GM23338 (cell line): Measurements from ENCODE around the gene KIF1A. TPM values are rescaled to one million over a fixed set of nuclear protein-coding genes. Genes with fewer than 3 reads are reported as not detected.

Experiments used
- ATAC-seq: fragments of 200-7000 bp; cut with Tn5 transposase; 3 replicates; pipeline ENCODE4 v1.9.1; 2020
- DNase-seq: peaks from one replicate; pipeline ENCODE4 v3.0.0-alpha.2; 2015; ENCODE audit warnings: low spot score
- H2AFZ ChIP-seq: fragments of 200-600 bp; sonication (generic); 2 replicates; pipeline ENCODE4 v1.8.0; 2016; ENCODE audit warnings: antibody characterized with exemption, mild to moderate bottlenecking, moderate library complexity
- H3F3A ChIP-seq: fragments of 200-600 bp; sonication (generic); replicated peaks from 2 replicates; pipeline ENCODE4 v1.8.0; 2017; ENCODE audit warnings: antibody characterized with exemption, mixed run types, low read depth
- H3K27ac ChIP-seq: fragments of 200-600 bp; sonication (generic); 2 replicates; pipeline ENCODE4 v1.6.1; 2016; ENCODE audit warnings: low read depth
- H3K27me3 ChIP-seq: fragments of 200-600 bp; sonication (generic); 2 replicates; pipeline ENCODE4 v1.8.0; 2016; ENCODE audit warnings: mild to moderate bottlenecking, mixed run types, moderate library complexity; ENCODE audit not compliant: insufficient read depth
- H3K36me3 ChIP-seq: fragments of 200-600 bp; sonication (generic); 2 replicates; pipeline ENCODE4 v1.8.0; 2016; ENCODE audit warnings: mild to moderate bottlenecking; ENCODE audit not compliant: insufficient read depth
- H3K4me1 ChIP-seq: fragments of 200-600 bp; sonication (generic); 2 replicates; pipeline ENCODE4 v1.8.0; 2016; ENCODE audit warnings: mild to moderate bottlenecking, moderate library complexity; ENCODE audit not compliant: insufficient read depth
- H3K4me2 ChIP-seq: fragments of 200-600 bp; sonication (generic); 2 replicates; pipeline ENCODE4 v1.7.1; 2017; ENCODE audit warnings: mixed run types
- H3K4me3 ChIP-seq: fragments of 200-600 bp; sonication (generic); 2 replicates; pipeline ENCODE4 v1.6.1; 2016; ENCODE audit warnings: mixed run types
- H3K79me2 ChIP-seq: fragments of 200-600 bp; sonication (generic); replicated peaks from 2 replicates; pipeline ENCODE4 v1.8.0; 2017; ENCODE audit warnings: mild to moderate bottlenecking; ENCODE audit not compliant: insufficient read depth
- H3K9me2 ChIP-seq: fragments of 200-600 bp; sonication (generic); 2 replicates; pipeline ENCODE4 v1.8.0; 2017; ENCODE audit not compliant: insufficient read depth
- H4K20me1 ChIP-seq: fragments of 200-600 bp; sonication (generic); replicated peaks from 2 replicates; pipeline ENCODE4 v1.8.0; 2017; ENCODE audit warnings: mild to moderate bottlenecking; ENCODE audit not compliant: insufficient read depth
- H3K27ac Mint-ChIP-seq: 2 replicates; pipeline ENCODE4 v1.8.0; 2020; ENCODE audit warnings: inconsistent platforms, mild to moderate bottlenecking, moderate library complexity, mixed read lengths
- H3K27me3 Mint-ChIP-seq: 3 replicates; pipeline ENCODE4 v1.8.0; 2022; ENCODE audit warnings: low read depth, mild to moderate bottlenecking, moderate library complexity, mixed read lengths, inconsistent platforms; ENCODE audit not compliant: insufficient read depth, poor library complexity
- H3K36me3 Mint-ChIP-seq: 3 replicates; pipeline ENCODE4 v1.8.0; 2021; ENCODE audit warnings: low read depth, mild to moderate bottlenecking, inconsistent platforms, moderate library complexity, mixed read lengths
- H3K4me1 Mint-ChIP-seq: 3 replicates; pipeline ENCODE4 v1.8.0; 2020; ENCODE audit warnings: mild to moderate bottlenecking, inconsistent platforms, mixed read lengths
- H3K4me3 Mint-ChIP-seq: 3 replicates; pipeline ENCODE4 v1.8.0; 2021; ENCODE audit warnings: moderate library complexity, mild to moderate bottlenecking, inconsistent platforms, mixed read lengths
- H3K9me3 Mint-ChIP-seq: 3 replicates; pipeline ENCODE4 v1.8.0; 2020; ENCODE audit warnings: moderate library complexity, mild to moderate bottlenecking, inconsistent platforms, mixed read lengths
- STAT1 ChIP-seq: IDR thresholded peaks from one replicate; pipeline ENCODE4 v1.6.1; 2016; ENCODE audit warnings: antibody characterized with exemption; ENCODE audit not compliant: unreplicated experiment
- polyA plus RNA-seq: library from polyadenylated mRNA; unstranded; fragments of >200 nt; fragmentation: Nextera tagmentation; extraction: Ambion mirVana; gene quantifications from 2 replicates; pipeline ENCODE4 v1.2.1, GENCODE V29; 2016
- total RNA-seq: library from RNA; depleted of rRNA; stranded (reverse); fragments of >200 nt; shearing (Covaris generic); gene quantifications from 2 replicates; pipeline ENCODE4 v1.2.3, GENCODE V29; 2014
- TF ChIP-seq, protein P1 (sequence below): fragments of 250-450 bp; sonication (Bioruptor Pico); IDR thresholded peaks from 2 replicates; pipeline ENCODE4 v1.5.0; 2020; ENCODE audit warnings: mild to moderate bottlenecking, moderate library complexity

Gene KIF1A
- total and polyA plus RNA-seq, 2 experiments from 2014 or later = 169 to 214 TPM

GRCh38 chr2:240868286-240869108 is 48.5 kb upstream of the KIF1A start, which contains the start of gene AGXT:
TSS of gene AGXT (plus strand) at chr2:240868824. CDS start at chr2:240868866, 42 bp downstream.
- no peaks in the 10 kb centered on the region; the same call in 1 of the 2 replicates for H4K20me1 ChIP-seq
- H3K9me3 Mint-ChIP-seq = no peaks in the 10 kb centered on the region
- H3K4me1 ChIP-seq = no peaks in the 10 kb centered on the region
- TF ChIP-seq STAT1 = no peak
- TF ChIP-seq, protein P1, sequence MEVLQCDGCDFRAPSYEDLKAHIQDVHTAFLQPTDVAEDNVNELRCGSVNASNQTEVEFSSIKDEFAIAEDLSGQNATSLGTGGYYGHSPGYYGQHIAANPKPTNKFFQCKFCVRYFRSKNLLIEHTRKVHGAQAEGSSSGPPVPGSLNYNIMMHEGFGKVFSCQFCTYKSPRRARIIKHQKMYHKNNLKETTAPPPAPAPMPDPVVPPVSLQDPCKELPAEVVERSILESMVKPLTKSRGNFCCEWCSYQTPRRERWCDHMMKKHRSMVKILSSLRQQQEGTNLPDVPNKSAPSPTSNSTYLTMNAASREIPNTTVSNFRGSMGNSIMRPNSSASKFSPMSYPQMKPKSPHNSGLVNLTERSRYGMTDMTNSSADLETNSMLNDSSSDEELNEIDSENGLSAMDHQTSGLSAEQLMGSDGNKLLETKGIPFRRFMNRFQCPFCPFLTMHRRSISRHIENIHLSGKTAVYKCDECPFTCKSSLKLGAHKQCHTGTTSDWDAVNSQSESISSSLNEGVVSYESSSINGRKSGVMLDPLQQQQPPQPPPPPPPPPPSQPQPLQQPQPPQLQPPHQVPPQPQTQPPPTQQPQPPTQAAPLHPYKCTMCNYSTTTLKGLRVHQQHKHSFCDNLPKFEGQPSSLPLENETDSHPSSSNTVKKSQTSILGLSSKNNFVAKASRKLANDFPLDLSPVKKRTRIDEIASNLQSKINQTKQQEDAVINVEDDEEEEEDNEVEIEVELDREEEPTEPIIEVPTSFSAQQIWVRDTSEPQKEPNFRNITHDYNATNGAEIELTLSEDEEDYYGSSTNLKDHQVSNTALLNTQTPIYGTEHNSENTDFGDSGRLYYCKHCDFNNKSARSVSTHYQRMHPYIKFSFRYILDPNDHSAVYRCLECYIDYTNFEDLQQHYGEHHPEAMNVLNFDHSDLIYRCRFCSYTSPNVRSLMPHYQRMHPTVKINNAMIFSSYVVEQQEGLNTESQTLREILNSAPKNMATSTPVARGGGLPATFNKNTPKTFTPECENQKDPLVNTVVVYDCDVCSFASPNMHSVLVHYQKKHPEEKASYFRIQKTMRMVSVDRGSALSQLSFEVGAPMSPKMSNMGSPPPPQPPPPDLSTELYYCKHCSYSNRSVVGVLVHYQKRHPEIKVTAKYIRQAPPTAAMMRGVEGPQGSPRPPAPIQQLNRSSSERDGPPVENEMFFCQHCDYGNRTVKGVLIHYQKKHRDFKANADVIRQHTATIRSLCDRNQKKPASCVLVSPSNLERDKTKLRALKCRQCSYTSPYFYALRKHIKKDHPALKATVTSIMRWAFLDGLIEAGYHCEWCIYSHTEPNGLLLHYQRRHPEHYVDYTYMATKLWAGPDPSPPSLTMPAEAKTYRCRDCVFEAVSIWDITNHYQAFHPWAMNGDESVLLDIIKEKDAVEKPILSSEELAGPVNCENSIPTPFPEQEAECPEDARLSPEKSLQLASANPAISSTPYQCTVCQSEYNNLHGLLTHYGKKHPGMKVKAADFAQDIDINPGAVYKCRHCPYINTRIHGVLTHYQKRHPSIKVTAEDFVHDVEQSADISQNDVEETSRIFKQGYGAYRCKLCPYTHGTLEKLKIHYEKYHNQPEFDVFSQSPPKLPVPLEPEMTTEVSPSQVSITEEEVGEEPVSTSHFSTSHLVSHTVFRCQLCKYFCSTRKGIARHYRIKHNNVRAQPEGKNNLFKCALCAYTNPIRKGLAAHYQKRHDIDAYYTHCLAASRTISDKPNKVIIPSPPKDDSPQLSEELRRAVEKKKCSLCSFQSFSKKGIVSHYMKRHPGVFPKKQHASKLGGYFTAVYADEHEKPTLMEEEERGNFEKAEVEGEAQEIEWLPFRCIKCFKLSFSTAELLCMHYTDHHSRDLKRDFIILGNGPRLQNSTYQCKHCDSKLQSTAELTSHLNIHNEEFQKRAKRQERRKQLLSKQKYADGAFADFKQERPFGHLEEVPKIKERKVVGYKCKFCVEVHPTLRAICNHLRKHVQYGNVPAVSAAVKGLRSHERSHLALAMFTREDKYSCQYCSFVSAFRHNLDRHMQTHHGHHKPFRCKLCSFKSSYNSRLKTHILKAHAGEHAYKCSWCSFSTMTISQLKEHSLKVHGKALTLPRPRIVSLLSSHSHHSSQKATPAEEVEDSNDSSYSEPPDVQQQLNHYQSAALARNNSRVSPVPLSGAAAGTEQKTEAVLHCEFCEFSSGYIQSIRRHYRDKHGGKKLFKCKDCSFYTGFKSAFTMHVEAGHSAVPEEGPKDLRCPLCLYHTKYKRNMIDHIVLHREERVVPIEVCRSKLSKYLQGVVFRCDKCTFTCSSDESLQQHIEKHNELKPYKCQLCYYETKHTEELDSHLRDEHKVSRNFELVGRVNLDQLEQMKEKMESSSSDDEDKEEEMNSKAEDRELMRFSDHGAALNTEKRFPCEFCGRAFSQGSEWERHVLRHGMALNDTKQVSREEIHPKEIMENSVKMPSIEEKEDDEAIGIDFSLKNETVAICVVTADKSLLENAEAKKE (CRISPR knock-in tag) = no peak
- no peaks in the 10 kb centered on the region for H3F3A ChIP-seq
- ATAC-seq = no peak
- no peaks in the 10 kb centered on the region for H3K27me3 ChIP-seq
- no peaks in the 10 kb centered on the region for H3K9me2 ChIP-seq
- H3K4me2 ChIP-seq = no peak within 1 kb of the TSS
- H3K4me3 Mint-ChIP-seq = no peak within 1 kb of the TSS
- no peak for DNase-seq
- H3K27ac Mint-ChIP-seq = no peak within 1 kb of the TSS
- H3K27me3 Mint-ChIP-seq = no peaks in the 10 kb centered on the region
- H3K36me3 Mint-ChIP-seq = no peaks in the 10 kb centered on the region
- H3K27ac ChIP-seq = no peak within 1 kb of the TSS
- H3K4me1 Mint-ChIP-seq = no peaks in the 10 kb centered on the region
- H3K36me3 ChIP-seq = no peaks in the 10 kb centered on the region
- H3K4me3 ChIP-seq = no peak within 1 kb of the TSS
- H3K79me2 ChIP-seq = no peaks in the 10 kb centered on the region
- no peak within 1 kb of the TSS for H2AFZ ChIP-seq

DNA sequence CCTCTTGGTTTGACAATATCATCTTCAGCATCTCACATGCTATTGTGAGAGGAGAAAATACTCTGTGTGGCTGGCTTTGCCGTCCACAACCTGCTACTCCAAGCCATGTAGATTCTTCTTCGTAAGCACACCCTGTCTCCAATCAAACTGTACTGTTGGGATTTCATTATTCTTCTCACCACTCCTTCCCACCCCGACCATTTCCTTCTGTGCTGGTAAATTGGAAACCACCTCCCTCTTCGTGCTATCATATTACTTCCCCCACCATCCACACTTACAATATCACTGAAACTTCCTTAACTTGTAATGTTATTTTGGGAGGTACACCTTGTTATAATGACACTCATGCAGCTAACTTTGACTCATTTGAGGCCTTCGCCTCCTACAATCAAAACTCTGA is 45.4 kb upstream of the KIF1A start:
- DNase-seq = no peak
- no peak overlapping the region for H3K4me3 ChIP-seq
- ATAC-seq = no peak
- no peaks in the 10 kb centered on the region for H3K79me2 ChIP-seq
- H3K9me3 Mint-ChIP-seq = no peaks in the 10 kb centered on the region
- no peaks in the 10 kb centered on the region for H3K27me3 Mint-ChIP-seq
- H3K27ac Mint-ChIP-seq = no peak overlapping the region
- no peaks in the 10 kb centered on the region for H3F3A ChIP-seq
- H2AFZ ChIP-seq = no peak overlapping the region
- H3K4me3 Mint-ChIP-seq = no peak overlapping the region
- no peaks in the 10 kb centered on the region for H3K27me3 ChIP-seq
- H3K36me3 ChIP-seq = no peaks in the 10 kb centered on the region
- no peaks in the 10 kb centered on the region for H3K36me3 Mint-ChIP-seq
- no peaks in the 10 kb centered on the region for H3K4me1 Mint-ChIP-seq
- no peaks in the 10 kb centered on the region for H3K9me2 ChIP-seq
- H3K4me1 ChIP-seq = no peaks in the 10 kb centered on the region
- H3K4me2 ChIP-seq = no peak overlapping the region
- H3K27ac ChIP-seq = no peak overlapping the region
- no peaks in the 10 kb centered on the region; the same call in 1 of the 2 replicates for H4K20me1 ChIP-seq
- TF ChIP-seq, protein P1 (CRISPR knock-in tag) = no peak
